Measurements from ENCODE around the gene AGPAT4.

GRCh38 chr6:161237176-161237575, 36.7 kb downstream of the AGPAT4 start:
- no peak for TF ChIP-seq POLR2A (IDR thresholded peaks at IDR 0.05)
- no peak for TF ChIP-seq CTCF (IDR thresholded peaks at IDR 0.05)
